ENCODE results near the gene COL5A2. TPM values are rescaled to one million over a fixed set of nuclear protein-coding genes. Genes with fewer than 3 reads are reported as not detected.

COL5A2 gene
- polyA plus RNA-seq, 4 donors = 0.45 to 66.1 (median 7.8) TPM

DNA sequence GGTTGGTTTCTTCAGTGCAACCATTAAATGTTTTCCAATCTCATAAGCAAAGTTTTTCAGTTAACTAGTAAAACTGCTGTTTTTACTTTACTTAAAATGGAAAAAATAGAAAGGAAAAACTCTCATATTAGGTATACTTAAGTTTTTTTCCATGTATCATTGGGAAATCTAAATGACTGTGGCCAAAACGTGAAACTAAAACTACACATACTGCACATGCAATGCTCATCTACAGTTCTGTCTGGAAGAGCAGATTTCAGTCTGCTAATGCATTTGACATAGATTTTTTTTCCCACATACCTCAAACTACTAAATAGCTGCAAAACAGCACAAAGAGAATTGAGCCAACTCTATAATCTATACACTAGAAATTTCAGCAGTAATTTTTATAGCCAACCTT, 62.6 kb downstream of the COL5A2 start:
- FAIRE-seq (no peak), DNase-seq (no peak)
- Histone ChIP-seq H3K4me3 (ENCODE audit: low read depth in 1 of 3, low read length in 3 of 3) (no peak overlapping the region), H3K27ac (ENCODE audit: low read depth in 1 of 3, low read length in 2 of 3) (no peak overlapping the region), H3K4me1 (ENCODE audit: control insufficient read depth in 3 of 3, insufficient read depth in 2 of 3, low read depth in 1 of 3, low read length in 2 of 3) (no peaks in the 10 kb centered on the region), H3K9me3 (ENCODE audit: control insufficient read depth in 2 of 2, insufficient read depth in 1 of 2, low read depth in 1 of 2, low read length in 1 of 2) (no peaks in the 10 kb centered on the region), H3K27me3 (ENCODE audit: control insufficient read depth in 3 of 3, insufficient read depth in 3 of 3, low read length in 3 of 3) (no peaks in the 10 kb centered on the region), H3K36me3 (ENCODE audit: control insufficient read depth in 3 of 3, insufficient read depth in 2 of 3, low read depth in 1 of 3, low read length in 3 of 3) (no peaks in the 10 kb centered on the region)
- WGBS, 3 donors = 38 to 48% (median 40%) methylated on average over 1 of the region's 1 CpG

DNA sequence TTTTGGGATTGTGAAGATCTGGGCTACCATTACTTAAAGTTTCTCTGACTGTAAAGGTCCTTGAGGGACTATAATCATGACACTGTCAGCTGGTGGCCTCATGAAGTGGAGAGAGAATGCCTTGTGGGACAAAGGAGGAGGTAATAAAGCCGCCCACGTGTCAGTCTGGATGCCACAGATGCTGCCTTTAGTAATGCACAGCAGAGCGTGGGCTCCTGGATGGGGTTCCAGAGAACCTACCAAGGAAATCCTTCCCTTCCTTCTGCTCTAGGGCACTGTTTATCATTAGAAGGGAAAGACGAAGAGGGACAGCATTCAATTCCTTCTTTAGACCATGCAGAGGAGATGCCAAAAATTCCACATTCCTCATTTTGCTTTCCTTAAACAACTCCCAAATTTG, 63.5 kb downstream of the COL5A2 start:
- DNase-seq (no peak), FAIRE-seq (no peak)
- Histone ChIP-seq H3K4me1 (ENCODE audit: control insufficient read depth in 3 of 3, insufficient read depth in 2 of 3, low read depth in 1 of 3, low read length in 2 of 3) (no peaks in the 10 kb centered on the region), H3K4me3 (ENCODE audit: low read depth in 1 of 3, low read length in 3 of 3) (no peak overlapping the region), H3K9me3 (ENCODE audit: control insufficient read depth in 2 of 2, insufficient read depth in 1 of 2, low read depth in 1 of 2, low read length in 1 of 2) (no peaks in the 10 kb centered on the region), H3K27ac (ENCODE audit: low read depth in 1 of 3, low read length in 2 of 3) (no peak overlapping the region), H3K36me3 (ENCODE audit: control insufficient read depth in 3 of 3, insufficient read depth in 2 of 3, low read depth in 1 of 3, low read length in 3 of 3) (no peaks in the 10 kb centered on the region), H3K27me3 (ENCODE audit: control insufficient read depth in 3 of 3, insufficient read depth in 3 of 3, low read length in 3 of 3) (no peaks in the 10 kb centered on the region)
- 73 to 82% (median 73%) methylated on average over 4 of the region's 4 CpGs for WGBS, 3 donors

DNA sequence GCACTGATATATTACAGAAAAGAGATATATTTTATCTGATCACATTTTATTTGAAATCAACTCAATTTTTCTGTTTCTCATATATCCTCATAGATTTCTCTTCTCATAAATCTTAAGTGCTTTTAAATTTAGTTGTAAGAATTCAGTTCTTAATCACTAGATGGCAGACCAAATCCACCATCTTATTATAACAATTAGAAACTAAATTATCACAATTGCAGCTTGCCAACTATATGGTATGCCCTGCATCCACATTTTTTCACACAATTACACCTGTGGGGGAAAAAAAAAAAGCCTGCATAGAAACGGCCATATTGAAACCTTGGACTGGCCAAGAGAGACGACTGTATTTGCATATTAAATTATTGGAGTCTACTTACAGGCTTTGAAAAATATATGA, 64.4 kb downstream of the COL5A2 start:
- 35 to 45% (median 42%) methylated on average over 2 of the region's 2 CpGs for WGBS, 3 donors
- no peaks in the 10 kb centered on the region for H3K36me3 ChIP-seq (ENCODE audit: control insufficient read depth in 3 of 3, insufficient read depth in 2 of 3, low read depth in 1 of 3, low read length in 3 of 3)
- H3K4me3 ChIP-seq (ENCODE audit: low read depth in 1 of 3, low read length in 3 of 3) = no peak overlapping the region
- no peaks in the 10 kb centered on the region for H3K9me3 ChIP-seq (ENCODE audit: control insufficient read depth in 2 of 2, insufficient read depth in 1 of 2, low read depth in 1 of 2, low read length in 1 of 2)
- DNase-seq (no peak), FAIRE-seq (no peak)
- H3K4me1 ChIP-seq (ENCODE audit: control insufficient read depth in 3 of 3, insufficient read depth in 2 of 3, low read depth in 1 of 3, low read length in 2 of 3) = no peaks in the 10 kb centered on the region
- no peaks in the 10 kb centered on the region for H3K27me3 ChIP-seq (ENCODE audit: control insufficient read depth in 3 of 3, insufficient read depth in 3 of 3, low read length in 3 of 3)
- H3K27ac ChIP-seq (ENCODE audit: low read depth in 1 of 3, low read length in 2 of 3) = no peak overlapping the region

DNA sequence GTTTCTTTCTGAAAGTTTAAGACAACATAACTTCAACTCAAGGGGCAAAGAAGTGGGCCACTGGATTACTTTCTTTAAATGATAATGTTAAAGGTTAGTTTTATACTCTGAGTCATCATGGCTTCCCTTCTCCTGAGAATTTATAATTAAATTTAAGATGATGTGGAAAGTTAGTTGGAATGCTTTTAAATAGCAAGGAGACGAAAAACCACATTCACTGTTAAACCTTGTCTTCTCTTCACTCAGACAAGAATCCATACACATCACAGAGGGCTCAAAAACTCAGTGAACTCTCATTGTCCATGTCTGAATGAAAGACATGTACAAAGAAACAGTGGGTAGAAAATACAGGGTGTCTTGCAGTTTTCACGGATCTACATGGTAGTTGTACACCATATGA, 65.6 kb downstream of the COL5A2 start:
- FAIRE-seq (no peak), DNase-seq (no peak)
- H3K4me3 ChIP-seq (ENCODE audit: low read depth in 1 of 3, low read length in 3 of 3) = no peak overlapping the region
- no peaks in the 10 kb centered on the region for H3K36me3 ChIP-seq (ENCODE audit: control insufficient read depth in 3 of 3, insufficient read depth in 2 of 3, low read depth in 1 of 3, low read length in 3 of 3)
- H3K4me1 ChIP-seq (ENCODE audit: control insufficient read depth in 3 of 3, insufficient read depth in 2 of 3, low read depth in 1 of 3, low read length in 2 of 3) = no peaks in the 10 kb centered on the region
- no peaks in the 10 kb centered on the region for H3K9me3 ChIP-seq (ENCODE audit: control insufficient read depth in 2 of 2, insufficient read depth in 1 of 2, low read depth in 1 of 2, low read length in 1 of 2)
- H3K27ac ChIP-seq (ENCODE audit: low read depth in 1 of 3, low read length in 2 of 3) = no peak overlapping the region
- no peaks in the 10 kb centered on the region for H3K27me3 ChIP-seq (ENCODE audit: control insufficient read depth in 3 of 3, insufficient read depth in 3 of 3, low read length in 3 of 3)
- 70 to 84% (median 75%) methylated on average over 2 of the region's 2 CpGs for WGBS, 3 donors

DNA sequence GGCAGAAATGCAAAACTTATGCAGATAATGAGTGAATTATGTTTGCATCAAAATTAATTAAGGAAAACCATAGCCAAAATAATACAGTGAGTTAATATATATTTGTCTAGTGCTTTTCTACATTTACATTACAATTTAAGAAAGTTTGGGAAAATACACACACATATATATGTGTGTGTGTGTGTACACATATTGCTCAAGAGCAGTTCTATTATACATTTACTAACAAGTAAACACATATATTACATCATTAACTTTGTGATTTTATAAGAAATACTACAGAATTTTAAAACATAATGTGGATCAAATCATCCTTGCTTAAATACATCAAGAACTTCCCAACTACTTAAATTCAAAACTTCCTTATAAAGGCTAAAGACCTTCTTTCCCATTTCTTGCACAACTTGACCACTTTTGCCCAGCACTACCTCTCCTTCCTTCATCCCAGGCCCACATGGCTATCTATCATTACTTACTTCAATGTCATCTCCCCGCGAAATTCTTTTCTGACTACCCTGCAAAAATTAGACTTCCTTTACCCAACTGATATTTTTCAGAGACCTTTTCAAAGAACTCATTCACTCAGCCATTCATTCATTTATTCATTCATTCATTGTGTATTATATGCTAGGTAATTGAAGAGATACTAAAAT, 68.4 kb downstream of the COL5A2 start:
- Histone ChIP-seq H3K4me1 (ENCODE audit: control insufficient read depth in 3 of 3, insufficient read depth in 2 of 3, low read depth in 1 of 3, low read length in 2 of 3) (no peaks in the 10 kb centered on the region), H3K36me3 (ENCODE audit: control insufficient read depth in 3 of 3, insufficient read depth in 2 of 3, low read depth in 1 of 3, low read length in 3 of 3) (no peaks in the 10 kb centered on the region), H3K9me3 (ENCODE audit: control insufficient read depth in 2 of 2, insufficient read depth in 1 of 2, low read depth in 1 of 2, low read length in 1 of 2) (no peaks in the 10 kb centered on the region), H3K4me3 (ENCODE audit: low read depth in 1 of 3, low read length in 3 of 3) (no peak overlapping the region), H3K27me3 (ENCODE audit: control insufficient read depth in 3 of 3, insufficient read depth in 3 of 3, low read length in 3 of 3) (no peaks in the 10 kb centered on the region), H3K27ac (ENCODE audit: low read depth in 1 of 3, low read length in 2 of 3) (no peak overlapping the region)
- FAIRE-seq (no peak), DNase-seq (no peak)
- WGBS, 3 donors = 88 to 93% (median 89%) methylated on average over 2 of the region's 2 CpGs

DNA sequence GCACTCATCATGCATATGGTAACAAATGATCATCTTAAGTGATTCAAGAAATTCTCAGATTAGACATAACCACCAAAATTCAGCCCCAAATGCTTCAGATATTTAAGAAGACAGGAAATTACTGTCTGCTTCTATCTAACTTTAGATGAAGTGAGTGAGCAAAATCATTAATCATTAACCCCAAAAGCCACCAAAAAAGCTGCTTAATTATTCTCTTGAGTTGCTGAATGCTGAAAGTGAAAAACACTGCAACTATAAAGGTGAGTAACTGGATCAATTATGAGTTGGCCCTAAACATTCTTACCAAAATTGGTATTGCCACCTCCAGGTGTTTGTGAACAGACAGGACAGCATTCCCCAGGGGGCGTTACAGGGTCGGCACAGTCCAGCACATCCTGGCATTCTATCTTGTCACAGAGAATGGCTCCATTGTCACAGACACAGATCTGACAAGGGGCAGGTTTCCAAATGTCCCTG, 69.6 kb downstream of the COL5A2 start:
- FAIRE-seq = no peak
- no peak for DNase-seq
- no peaks in the 10 kb centered on the region for H3K27me3 ChIP-seq (ENCODE audit: control insufficient read depth in 3 of 3, insufficient read depth in 3 of 3, low read length in 3 of 3)
- no peak overlapping the region for H3K4me3 ChIP-seq (ENCODE audit: low read depth in 1 of 3, low read length in 3 of 3)
- H3K36me3 ChIP-seq (ENCODE audit: control insufficient read depth in 3 of 3, insufficient read depth in 2 of 3, low read depth in 1 of 3, low read length in 3 of 3) = no peaks in the 10 kb centered on the region
- H3K4me1 ChIP-seq (ENCODE audit: control insufficient read depth in 3 of 3, insufficient read depth in 2 of 3, low read depth in 1 of 3, low read length in 2 of 3) = no peaks in the 10 kb centered on the region
- H3K9me3 ChIP-seq (ENCODE audit: control insufficient read depth in 2 of 2, insufficient read depth in 1 of 2, low read depth in 1 of 2, low read length in 1 of 2) = no peaks in the 10 kb centered on the region
- 15 to 48% (median 35%) methylated on average over 2 of the region's 2 CpGs for WGBS, 3 donors
- H3K27ac ChIP-seq (ENCODE audit: low read depth in 1 of 3, low read length in 2 of 3) = no peak overlapping the region

DNA sequence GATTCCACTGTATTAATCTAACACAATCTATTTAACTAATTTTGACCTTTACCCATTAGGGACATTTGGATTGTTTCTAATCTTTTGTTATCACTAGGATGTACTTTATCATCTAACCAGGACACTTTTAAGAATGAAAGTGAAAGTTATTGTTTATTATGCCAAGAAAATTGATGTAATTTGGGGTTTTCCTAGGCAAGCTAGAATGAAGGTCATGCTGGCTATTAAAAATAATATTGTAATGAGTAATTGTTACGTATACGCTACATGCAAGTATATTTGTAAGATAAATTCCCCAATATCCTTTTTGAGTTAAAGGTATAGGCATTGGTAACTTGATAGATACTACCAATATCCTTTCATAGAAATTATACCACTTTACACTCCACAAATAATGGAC, 74.6 kb downstream of the COL5A2 start:
- Histone ChIP-seq H3K27ac (ENCODE audit: low read depth in 1 of 3, low read length in 2 of 3) (no peak overlapping the region), H3K27me3 (ENCODE audit: control insufficient read depth in 3 of 3, insufficient read depth in 3 of 3, low read length in 3 of 3) (peaks cover 0 to 2% (median 0%) of the 10 kb centered on the region in 3 donors), H3K4me1 (ENCODE audit: control insufficient read depth in 3 of 3, insufficient read depth in 2 of 3, low read depth in 1 of 3, low read length in 2 of 3) (no peaks in the 10 kb centered on the region), H3K4me3 (ENCODE audit: low read depth in 1 of 3, low read length in 3 of 3) (no peak overlapping the region), H3K36me3 (ENCODE audit: control insufficient read depth in 3 of 3, insufficient read depth in 2 of 3, low read depth in 1 of 3, low read length in 3 of 3) (no peaks in the 10 kb centered on the region), H3K9me3 (ENCODE audit: control insufficient read depth in 2 of 2, insufficient read depth in 1 of 2, low read depth in 1 of 2, low read length in 1 of 2) (no peaks in the 10 kb centered on the region)
- DNase-seq (no peak), FAIRE-seq (no peak)
- WGBS, 3 donors = 28 to 46% (median 36%) methylated on average over 2 of the region's 2 CpGs

DNA sequence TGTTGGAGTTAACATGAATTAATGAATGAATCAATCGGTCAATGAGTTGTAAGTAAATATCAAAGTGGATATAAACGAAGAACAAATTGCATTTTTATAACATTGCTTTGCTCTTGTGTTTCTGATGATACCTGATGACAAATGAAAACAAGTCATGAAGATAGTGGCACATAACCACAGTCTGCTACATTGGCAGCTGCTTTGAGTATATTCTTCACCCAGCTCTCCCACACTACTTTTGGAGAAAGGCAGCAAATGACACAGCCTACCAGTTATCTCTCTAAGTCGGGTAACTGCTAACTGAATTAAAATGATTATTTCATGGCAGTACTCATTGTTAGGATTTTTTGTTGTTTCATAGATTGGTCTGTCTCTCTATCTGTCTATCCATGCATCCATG, 76.8 kb downstream of the COL5A2 start:
- Histone ChIP-seq H3K4me3 (ENCODE audit: low read depth in 1 of 3, low read length in 3 of 3) (no peak overlapping the region), H3K36me3 (ENCODE audit: control insufficient read depth in 3 of 3, insufficient read depth in 2 of 3, low read depth in 1 of 3, low read length in 3 of 3) (no peaks in the 10 kb centered on the region), H3K4me1 (ENCODE audit: control insufficient read depth in 3 of 3, insufficient read depth in 2 of 3, low read depth in 1 of 3, low read length in 2 of 3) (no peaks in the 10 kb centered on the region), H3K27ac (ENCODE audit: low read depth in 1 of 3, low read length in 2 of 3) (no peak overlapping the region), H3K9me3 (ENCODE audit: control insufficient read depth in 2 of 2, insufficient read depth in 1 of 2, low read depth in 1 of 2, low read length in 1 of 2) (no peaks in the 10 kb centered on the region), H3K27me3 (ENCODE audit: control insufficient read depth in 3 of 3, insufficient read depth in 3 of 3, low read length in 3 of 3) (peaks cover 0 to 2% (median 0%) of the 10 kb centered on the region in 3 donors)
- 82 to 89% (median 83%) methylated on average over 3 of the region's 3 CpGs for WGBS, 3 donors
- DNase-seq (no peak), FAIRE-seq (no peak)

DNA sequence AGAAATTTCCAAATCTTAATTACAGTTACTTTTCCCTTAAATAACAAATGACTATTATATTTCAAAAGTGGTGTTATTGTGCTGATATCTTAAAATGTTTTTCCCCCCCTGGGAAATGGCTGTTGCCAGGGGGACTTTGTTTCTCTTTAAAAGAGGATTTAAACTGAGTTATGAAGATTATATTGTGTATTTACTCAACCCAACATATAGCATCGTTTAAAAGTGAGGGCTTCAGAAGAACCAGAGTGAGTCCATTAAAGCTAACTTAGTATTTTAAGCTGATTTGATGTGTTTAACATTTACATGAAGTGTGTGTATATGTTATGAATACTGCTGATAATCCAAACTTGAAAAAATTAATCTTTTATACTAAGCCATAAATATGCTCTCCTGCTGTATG, 81.6 kb downstream of the COL5A2 start:
- H3K27ac ChIP-seq (ENCODE audit: low read depth in 1 of 3, low read length in 2 of 3) = no peak overlapping the region
- peaks cover 0 to 2% (median 0%) of the 10 kb centered on the region in 3 donors for H3K27me3 ChIP-seq (ENCODE audit: control insufficient read depth in 3 of 3, insufficient read depth in 3 of 3, low read length in 3 of 3)
- peaks cover 0 to 3% (median 0%) of the 10 kb centered on the region in 3 donors for H3K4me1 ChIP-seq (ENCODE audit: control insufficient read depth in 3 of 3, insufficient read depth in 2 of 3, low read depth in 1 of 3, low read length in 2 of 3)
- H3K36me3 ChIP-seq (ENCODE audit: control insufficient read depth in 3 of 3, insufficient read depth in 2 of 3, low read depth in 1 of 3, low read length in 3 of 3) = no peaks in the 10 kb centered on the region
- H3K9me3 ChIP-seq (ENCODE audit: control insufficient read depth in 2 of 2, insufficient read depth in 1 of 2, low read depth in 1 of 2, low read length in 1 of 2) = no peaks in the 10 kb centered on the region
- H3K4me3 ChIP-seq (ENCODE audit: low read depth in 1 of 3, low read length in 3 of 3) = no peak overlapping the region
- DNase-seq (no peak), FAIRE-seq (no peak)
- 34 to 39% (median 34%) methylated on average over 1 of the region's 1 CpG for WGBS, 3 donors

Measured in small intestine (tissue), 7 donors.